Suprapubic skin (tissue), 4 donors: Measurements from ENCODE around the gene VLDLR.

Source experiments
- POLR2A ChIP-seq, 2 donors: fragments of 450-650 bp; IDR thresholded peaks; one replicate each; pipeline ENCODE4 v1.6.1; 2017; ENCODE audit warnings: antibody characterized with exemption in 2 of 2, mild to moderate bottlenecking in 2 of 2, moderate library complexity in 2 of 2
- POLR2AphosphoS5 ChIP-seq, 3 donors: sonication (generic); formaldehyde crosslinking; IDR thresholded peaks; one replicate each; pipeline ENCODE4 v1.6.1; 2017; ENCODE audit warnings: antibody characterized with exemption in 3 of 3
- TF ChIP-seq, protein P1 (sequence below), 2 donors: fragments of 200-600 bp in 1 of 2; fragments of 450-650 bp in 1 of 2; sonication (generic) in 1 of 2; IDR thresholded peaks; one replicate each; pipeline ENCODE4 v1.5.1; 2016 to 2019; ENCODE audit warnings: antibody characterized with exemption in 2 of 2, mild to moderate bottlenecking in 1 of 2, moderate library complexity in 1 of 2

DNA sequence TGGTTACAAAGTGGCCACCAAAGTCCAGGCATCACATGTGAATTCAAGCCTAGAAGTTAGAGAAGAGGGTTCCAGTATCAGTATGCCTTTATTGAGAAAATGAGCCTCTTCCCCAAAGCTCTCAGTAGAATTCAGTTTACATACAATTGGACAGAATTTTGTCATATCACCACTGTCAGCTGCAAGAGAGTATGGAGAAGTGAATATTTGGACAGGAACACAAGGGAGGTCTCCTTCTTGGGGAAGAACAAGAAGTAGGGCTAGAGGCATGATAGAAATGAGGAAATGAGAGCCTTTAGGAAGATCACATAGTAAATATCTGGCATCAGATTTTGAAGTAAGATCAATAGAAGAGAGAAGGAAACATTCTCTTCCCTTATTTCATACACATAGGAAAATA, 27.8 kb upstream of the VLDLR start:
- no peak for TF ChIP-seq POLR2AphosphoS5 (IDR thresholded peaks at IDR 0.05)
- TF ChIP-seq, protein P1, sequence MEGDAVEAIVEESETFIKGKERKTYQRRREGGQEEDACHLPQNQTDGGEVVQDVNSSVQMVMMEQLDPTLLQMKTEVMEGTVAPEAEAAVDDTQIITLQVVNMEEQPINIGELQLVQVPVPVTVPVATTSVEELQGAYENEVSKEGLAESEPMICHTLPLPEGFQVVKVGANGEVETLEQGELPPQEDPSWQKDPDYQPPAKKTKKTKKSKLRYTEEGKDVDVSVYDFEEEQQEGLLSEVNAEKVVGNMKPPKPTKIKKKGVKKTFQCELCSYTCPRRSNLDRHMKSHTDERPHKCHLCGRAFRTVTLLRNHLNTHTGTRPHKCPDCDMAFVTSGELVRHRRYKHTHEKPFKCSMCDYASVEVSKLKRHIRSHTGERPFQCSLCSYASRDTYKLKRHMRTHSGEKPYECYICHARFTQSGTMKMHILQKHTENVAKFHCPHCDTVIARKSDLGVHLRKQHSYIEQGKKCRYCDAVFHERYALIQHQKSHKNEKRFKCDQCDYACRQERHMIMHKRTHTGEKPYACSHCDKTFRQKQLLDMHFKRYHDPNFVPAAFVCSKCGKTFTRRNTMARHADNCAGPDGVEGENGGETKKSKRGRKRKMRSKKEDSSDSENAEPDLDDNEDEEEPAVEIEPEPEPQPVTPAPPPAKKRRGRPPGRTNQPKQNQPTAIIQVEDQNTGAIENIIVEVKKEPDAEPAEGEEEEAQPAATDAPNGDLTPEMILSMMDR (IDR thresholded peaks at IDR 0.05), result no peak
- no peak for TF ChIP-seq POLR2A (IDR thresholded peaks at IDR 0.05)
